ENCODE data around the gene OR2A1.
"Not testable (repeated sequence)": the region's sequence is repeated elsewhere in the genome, so short reads cannot be mapped to it uniquely, and the experiment has no call there.

OR2A1 gene

GRCh38 chr7:144311872-144312469, at the start of gene OR2A1:
TSS of gene OR2A1 (plus strand) at chr7:144312419. CDS start at chr7:144318125, 5,706 bp downstream.
- DNase-seq = not testable (repeated sequence)

- DNase-seq = not testable (repeated sequence)
These were observed 47.5 kb upstream of the OR2A1 start, which contains the start of gene OR2A7 for GRCh38 chr7:144264692-144265091. TSS of gene OR2A7 (minus strand) at chr7:144264792. CDS start at chr7:144259628, 5,164 bp downstream.

- DNase-seq = not testable (repeated sequence)
These were observed 43.0 kb upstream of the OR2A1 start, which contains the start of gene CTAGE8 for GRCh38 chr7:144269188-144269587. TSS of gene CTAGE8 (minus strand) at chr7:144269288. CDS start at chr7:144269250, 38 bp downstream.

- DNase-seq = not testable (repeated sequence)
These were observed 36.9 kb upstream of the OR2A1 start for GRCh38 chr7:144275281-144275680.

GRCh38 chr7:144280010-144280409, 32.2 kb upstream of the OR2A1 start:
- DNase-seq = not testable (repeated sequence)

GRCh38 chr7:144281981-144282380, 30.2 kb upstream of the OR2A1 start:
- DNase-seq = not testable (repeated sequence)

GRCh38 chr7:144282490-144282889, 29.7 kb upstream of the OR2A1 start:
- DNase-seq = not testable (repeated sequence)

- DNase-seq = not testable (repeated sequence)
These were observed 28.5 kb upstream of the OR2A1 start for GRCh38 chr7:144283716-144284115.

- DNase-seq = not testable (repeated sequence)
These were observed 24.9 kb upstream of the OR2A1 start for GRCh38 chr7:144287171-144287784.

- not testable (repeated sequence) for DNase-seq
These were observed 20.6 kb upstream of the OR2A1 start for GRCh38 chr7:144291607-144292006.

- DNase-seq = not testable (repeated sequence)
These were observed 19.6 kb upstream of the OR2A1 start for GRCh38 chr7:144292384-144293161.

GRCh38 chr7:144293794-144294499, 18.3 kb upstream of the OR2A1 start:
- not testable (repeated sequence) for DNase-seq

- not testable (repeated sequence) for DNase-seq
These were observed 9.5 kb upstream of the OR2A1 start for GRCh38 chr7:144302578-144303303.

GRCh38 chr7:144303607-144304006, 8.6 kb upstream of the OR2A1 start:
- not testable (repeated sequence) for DNase-seq

- DNase-seq = not testable (repeated sequence)
These were observed 7.1 kb upstream of the OR2A1 start for GRCh38 chr7:144305156-144305555.

- DNase-seq = not testable (repeated sequence)
These were observed 2.5 kb upstream of the OR2A1 start for GRCh38 chr7:144309702-144310101.

- not testable (repeated sequence) for DNase-seq
These were observed 1.0 kb upstream of the OR2A1 start for GRCh38 chr7:144311218-144311617.

GRCh38 chr7:144317537-144317936, 5.3 kb downstream of the OR2A1 start:
- DNase-seq = not testable (repeated sequence)

GRCh38 chr7:144319547-144319946, 7.3 kb downstream of the OR2A1 start:
- not testable (repeated sequence) for DNase-seq

GRCh38 chr7:144321677-144322206, 9.5 kb downstream of the OR2A1 start:
- not testable (repeated sequence) for DNase-seq

GRCh38 chr7:144323359-144323758, 11.1 kb downstream of the OR2A1 start:
- DNase-seq = not testable (repeated sequence)

- DNase-seq = not testable (repeated sequence)
These were observed 13.6 kb downstream of the OR2A1 start for GRCh38 chr7:144325868-144326267.

Data from activated CD8-positive, alpha-beta memory T cell treated with anti-CD3 and anti-CD28 coated beads, Interleukin-2, amount 50 U/mL, for 4 hours (primary cell).